Activated T-helper 9 cell treated with anti-CD3 and anti-CD28 coated beads, Interleukin-2, amount 50 U/mL, for 16 hours (primary cell): ENCODE measurements around the gene MSI2.
"Not testable (repeated sequence)": the region's sequence is repeated elsewhere in the genome, so short reads cannot be mapped to it uniquely, and the experiment has no call there.

Experiments used
- DNase-seq: peaks from one replicate; pipeline ENCODE4 v3.0.0-alpha.2; 2020; ENCODE audit warnings: low read depth

The MSI2 gene

GRCh38 chr17:57293077-57293476 is 36.8 kb downstream of the MSI2 start:
- DNase-seq = no peak

- DNase-seq = no peak
These were observed 37.8 kb downstream of the MSI2 start for GRCh38 chr17:57294101-57294500.

GRCh38 chr17:57294629-57295501 is 38.5 kb downstream of the MSI2 start:
- no peak for DNase-seq

GRCh38 chr17:57295526-57296023 is 39.3 kb downstream of the MSI2 start:
- DNase-seq = no peak

DNA sequence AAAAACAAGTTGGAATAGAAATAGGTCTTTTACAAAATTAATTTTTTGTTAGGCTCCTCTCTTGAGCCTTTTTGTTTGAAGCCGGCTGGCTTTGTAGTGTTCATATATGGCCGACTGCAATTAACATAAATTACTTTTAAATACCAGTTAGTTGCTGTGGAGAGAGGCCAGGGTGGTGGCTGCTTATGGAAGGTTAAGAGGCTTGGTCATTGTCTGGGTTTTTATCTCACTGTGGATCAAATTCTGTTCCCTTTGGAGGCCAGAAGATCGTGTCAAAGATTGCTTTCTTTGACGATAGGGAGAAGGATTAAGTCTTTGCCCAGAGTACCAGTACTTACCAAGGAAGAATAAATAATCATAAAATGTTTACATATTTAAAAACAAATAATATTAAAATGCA is 39.9 kb downstream of the MSI2 start:
- DNase-seq = no peak

- DNase-seq = no peak
These were observed 42.9 kb downstream of the MSI2 start for GRCh38 chr17:57299176-57299575.

DNA sequence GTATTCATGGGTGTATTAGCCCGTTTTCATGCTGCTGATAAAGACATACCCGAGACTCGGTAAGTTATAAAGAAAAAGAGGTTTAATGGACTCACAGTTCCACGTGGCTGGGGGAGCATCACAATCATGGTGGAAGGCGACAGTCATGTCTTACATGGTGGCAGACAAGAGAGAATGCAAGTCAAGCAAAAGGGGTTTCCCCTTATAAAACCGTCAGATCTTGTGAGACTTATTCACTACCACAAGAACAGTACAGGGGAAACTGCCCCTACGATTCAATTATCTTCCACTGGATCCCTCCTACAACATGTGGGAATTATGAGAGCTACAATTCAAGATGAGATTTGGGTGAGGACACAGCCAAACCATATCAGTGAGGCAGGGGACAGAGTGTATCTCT is 44.3 kb downstream of the MSI2 start:
- not testable (repeated sequence) for DNase-seq

GRCh38 chr17:57302690-57303465 is 46.6 kb downstream of the MSI2 start:
- DNase-seq = no peak

DNA sequence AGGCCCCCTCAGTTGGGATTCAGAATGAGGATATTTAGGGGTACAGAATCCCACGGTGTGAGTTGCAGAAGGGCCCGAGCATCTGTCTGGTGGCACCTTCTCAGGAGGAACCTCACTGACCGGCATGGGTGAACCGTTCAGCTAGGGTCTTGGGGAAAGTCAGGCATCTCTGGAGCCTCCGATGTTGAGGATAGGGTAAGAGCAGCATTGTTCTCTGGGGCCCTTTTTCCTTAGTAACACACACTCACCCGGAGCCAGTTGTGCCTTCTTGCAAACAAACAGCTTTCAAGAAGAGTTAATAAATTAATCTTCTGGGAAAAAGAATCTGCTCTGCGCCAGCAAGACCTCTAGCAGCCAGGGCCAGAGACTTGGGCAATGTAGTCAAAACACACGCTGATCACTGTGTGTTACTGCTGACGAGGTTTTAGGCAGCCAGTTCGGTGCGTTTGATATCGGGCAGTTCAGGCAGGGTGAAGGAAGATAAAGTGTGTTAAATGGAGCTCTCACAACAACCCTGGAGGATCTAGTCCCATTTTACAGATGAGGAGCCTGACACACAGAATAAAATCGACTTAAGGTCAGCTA is 48.9 kb downstream of the MSI2 start:
- DNase-seq = no peak

DNA sequence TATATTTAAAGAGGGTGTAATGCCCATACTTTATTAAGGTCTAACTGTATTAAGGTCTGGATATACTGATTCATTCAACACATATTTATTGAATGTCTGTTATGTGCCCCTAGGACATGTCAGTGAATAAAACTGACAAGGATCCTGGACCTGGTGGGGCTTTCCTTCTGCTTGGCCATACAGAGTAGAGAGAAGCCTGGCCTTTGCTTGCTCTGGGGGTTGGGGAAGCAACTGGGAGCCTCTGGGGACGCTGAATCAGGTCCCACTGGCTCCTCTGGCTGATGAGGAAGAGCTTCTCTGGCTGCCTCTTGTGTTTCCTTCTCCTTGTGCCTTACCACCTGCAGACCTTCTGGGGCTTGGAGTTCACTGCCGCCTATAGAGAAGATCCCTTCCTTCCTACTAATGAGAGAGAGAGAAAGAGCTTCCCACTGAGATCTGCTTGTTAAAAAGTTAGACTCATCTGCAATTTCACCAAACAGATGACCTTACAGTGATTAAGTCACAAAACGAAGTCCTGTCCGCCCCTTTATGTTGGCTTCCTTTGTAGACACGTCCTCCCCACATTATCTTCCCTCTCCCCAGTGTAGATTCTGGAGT is 49.7 kb downstream of the MSI2 start:
- no peak for DNase-seq

- DNase-seq = no peak
These were observed 52.3 kb downstream of the MSI2 start for GRCh38 chr17:57308543-57309186.

GRCh38 chr17:57309479-57309878 is 53.2 kb downstream of the MSI2 start:
- DNase-seq = no peak

DNA sequence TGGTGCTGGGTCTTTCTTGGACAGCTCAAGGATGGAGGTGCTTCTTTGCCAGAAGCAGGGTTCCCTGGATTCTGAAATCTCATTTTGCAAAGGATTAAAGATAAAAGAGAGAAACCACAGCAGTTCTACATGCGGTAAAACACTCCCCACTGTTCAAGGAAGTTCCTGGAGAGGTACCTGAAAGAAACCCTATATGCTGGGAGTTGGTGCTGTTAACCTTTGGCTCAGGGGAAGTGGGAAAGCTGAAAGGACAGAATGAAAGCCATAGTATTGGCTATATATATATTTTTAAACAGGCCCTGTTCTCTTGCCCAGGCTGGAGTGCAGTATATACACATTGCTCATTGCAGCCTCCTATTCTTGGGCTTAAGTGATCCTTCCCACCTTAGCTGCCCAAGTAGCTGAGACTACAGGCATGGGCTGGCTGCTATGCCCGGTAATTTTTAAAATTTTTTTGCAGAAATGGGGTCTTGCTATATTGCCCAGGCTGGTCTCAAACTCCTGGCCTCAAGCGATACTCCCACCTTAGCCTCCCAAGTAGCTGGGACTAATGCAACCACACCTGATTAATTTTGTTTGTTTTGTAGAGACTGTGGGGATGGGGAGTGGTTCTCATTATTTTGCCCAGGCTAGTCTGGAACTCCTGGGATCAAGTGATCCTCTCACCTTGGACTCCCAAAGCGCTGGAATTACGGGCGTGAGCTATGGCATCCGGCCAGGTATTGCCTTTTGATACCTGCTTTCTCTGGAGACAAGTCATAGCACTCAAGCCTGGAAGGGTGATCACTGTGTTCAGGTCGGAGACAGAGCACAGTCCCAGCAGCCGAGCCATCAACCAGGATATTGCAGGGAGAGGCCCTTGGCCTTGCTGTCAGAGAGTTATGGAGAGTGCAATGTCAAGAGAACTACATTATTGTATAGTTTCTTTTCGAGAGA is 55.2 kb downstream of the MSI2 start:
- DNase-seq = no peak

- DNase-seq = no peak
These were observed 55.9 kb downstream of the MSI2 start for GRCh38 chr17:57312242-57312641.

- no peak for DNase-seq
These were observed 56.9 kb downstream of the MSI2 start for GRCh38 chr17:57313097-57313835.

DNA sequence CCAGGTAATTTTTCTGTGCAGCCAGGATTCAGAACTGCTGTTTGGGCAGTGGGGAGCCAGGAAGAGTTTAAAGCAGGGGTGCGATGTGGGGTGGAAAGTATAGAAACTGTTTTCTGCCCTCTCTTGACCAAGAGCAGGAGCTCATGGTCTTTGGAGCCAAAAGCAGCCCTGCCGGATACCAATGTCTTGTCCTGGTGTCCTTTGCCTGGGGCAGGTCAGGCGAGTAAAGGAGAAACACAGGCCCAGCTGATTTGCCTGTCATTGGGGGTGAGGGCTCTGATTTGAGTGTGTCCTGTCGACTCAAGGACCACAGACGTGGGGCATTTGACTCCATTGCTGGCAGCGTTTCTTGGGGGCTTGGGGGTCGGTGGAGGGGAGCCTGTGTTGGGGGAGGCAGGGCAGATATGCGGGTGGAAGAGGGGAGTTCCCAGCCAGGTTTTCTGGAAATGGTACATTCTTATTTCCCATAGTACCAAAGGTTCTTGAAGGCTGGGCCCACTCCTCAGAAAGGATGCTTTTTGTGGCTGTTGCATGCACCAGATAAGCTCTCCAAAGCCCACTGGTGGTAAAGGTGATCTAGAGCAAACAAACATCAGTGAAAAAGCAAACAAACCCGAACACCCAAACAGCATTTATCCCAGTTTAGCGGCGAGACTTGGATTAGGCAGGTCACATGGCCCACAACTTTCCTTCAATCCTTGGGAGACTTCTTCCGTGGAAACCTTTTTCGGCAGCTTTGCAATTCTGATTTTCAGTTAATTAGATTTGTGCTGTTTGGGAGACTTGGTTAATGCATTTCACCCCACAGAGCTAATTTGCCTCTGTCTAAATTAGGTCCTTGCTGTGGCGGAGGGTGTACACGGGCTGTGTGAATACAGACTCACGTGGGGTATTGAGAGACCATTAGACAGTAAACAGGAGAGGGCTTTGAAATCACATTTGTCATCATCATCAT is 59.0 kb downstream of the MSI2 start:
- DNase-seq = no peak

GRCh38 chr17:57316361-57316760 is 60.0 kb downstream of the MSI2 start:
- DNase-seq = no peak

GRCh38 chr17:57317079-57317478 is 60.8 kb downstream of the MSI2 start:
- no peak for DNase-seq

DNA sequence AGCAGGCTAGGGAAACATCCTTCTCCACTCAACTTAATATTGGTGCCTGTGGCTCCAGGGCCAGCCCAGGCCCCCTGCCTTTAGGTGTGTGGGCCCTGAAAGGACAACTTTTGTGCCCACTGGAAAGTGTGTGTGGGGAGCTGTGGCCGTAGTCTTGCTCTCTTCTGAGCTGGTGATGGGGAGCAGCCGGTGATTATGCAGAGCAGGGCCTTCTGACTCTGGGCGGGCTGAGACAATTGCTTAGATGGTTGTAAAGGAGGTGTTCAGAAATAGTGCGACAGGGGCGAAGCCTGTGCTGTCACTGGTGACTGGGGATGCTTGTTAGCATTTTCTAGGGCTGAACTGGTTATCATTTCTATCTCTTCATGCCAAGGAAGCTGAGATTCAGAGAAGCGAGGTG is 62.6 kb downstream of the MSI2 start:
- no peak for DNase-seq
